Fibroblast of skin of left biceps (primary cell): ENCODE measurements around the gene TFAP2C.

Source experiments
- DNase-seq, 2 experiments: peaks; one replicate each; pipeline ENCODE4 v3.0.0-alpha.2; 2013; ENCODE audit warnings: low read depth in 2 of 2

Gene TFAP2C

DNA sequence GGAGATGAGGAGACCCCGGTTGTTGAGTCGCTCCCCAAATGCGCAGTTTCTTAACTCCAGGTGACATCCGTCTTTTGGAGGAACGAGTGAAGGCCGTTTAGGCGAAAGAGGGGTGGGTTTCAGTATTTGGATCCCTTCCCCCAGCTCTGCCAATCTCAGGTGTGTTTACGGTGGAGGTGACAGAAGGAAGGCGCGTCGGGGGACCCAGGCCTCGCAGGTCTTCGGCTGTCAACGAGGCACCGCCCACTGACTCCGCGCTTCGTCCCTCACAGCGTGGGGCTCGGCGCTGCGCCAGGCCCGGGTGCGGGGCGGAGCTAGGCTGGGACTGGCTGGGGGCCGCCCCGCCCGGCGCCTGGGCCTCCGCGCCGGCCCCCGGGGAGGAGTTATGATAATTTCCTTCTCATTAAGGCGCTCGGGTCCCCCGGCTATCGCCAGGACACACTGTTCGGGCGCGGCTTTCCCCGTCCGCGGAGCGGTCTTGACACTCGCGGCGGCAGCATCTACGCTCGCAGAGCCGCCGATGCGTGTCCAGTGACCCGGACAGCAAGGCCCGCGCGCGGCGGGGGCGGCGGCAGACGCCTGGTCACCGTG is at the start of gene TFAP2C:
TSS of gene TFAP2C (plus strand) at position 434 of the 591 bp plus-strand sequence. CDS start 239 bp downstream, outside the sequence.
- DNase-seq: peak in 1 of 2 experiments; percentile 32

DNA sequence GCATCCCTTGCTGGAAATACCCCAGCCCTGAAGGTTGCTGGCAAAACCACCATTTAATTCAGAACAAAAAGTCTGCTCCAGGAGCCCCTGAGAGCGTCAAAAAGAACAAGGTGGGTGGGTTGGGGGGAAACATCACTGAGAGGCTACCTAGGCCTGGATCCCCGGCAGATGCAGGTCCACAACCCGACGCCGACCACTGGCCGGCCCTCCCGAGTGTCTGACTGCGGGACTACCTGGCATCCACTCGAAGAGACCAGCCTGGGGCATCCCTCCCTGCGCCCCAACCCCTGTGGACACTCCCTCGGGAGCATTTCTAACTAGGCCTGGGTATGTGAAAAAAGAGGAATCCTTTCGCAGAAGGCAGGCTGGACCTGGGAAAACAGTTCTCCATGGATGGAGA is 48.9 kb upstream of the TFAP2C start:
- no peak for DNase-seq

DNA sequence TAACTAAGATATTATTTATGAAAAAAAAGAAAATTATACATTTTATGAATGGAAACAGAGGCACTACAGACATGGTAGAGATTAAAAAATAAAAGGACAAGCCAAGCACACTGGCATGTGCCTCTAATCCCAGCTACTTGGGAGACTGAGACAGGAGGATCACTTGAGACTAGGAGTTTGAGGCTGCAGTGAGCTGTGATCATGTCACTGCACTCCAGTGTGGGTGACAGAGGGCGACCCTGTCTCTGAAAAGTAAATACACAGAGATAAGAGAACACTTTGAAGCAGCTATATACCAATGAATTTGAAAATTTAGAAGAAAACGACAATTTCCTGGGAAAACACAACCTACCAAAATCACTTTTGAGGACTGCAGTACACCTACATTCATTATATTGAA is 47.4 kb upstream of the TFAP2C start:
- DNase-seq: no peak

DNA sequence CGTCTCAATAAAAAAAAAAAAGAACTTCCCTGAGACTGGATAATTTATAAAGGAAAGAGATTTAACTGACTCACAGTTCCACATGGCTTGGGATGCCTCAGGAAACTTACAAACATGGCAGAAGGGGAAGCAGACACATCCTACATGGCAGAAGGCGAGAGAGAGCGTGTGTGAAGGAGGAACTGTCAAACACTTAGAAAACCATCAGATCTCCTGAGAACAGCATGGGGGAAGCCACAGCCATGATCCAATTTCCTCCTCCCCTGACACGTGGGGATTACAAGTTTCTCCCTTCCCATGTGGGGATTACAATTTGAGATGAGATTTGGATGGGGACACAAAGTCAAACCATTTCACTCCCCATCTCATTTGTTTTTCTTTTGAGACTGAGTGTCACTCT is 46.6 kb upstream of the TFAP2C start:
- DNase-seq: no peak

DNA sequence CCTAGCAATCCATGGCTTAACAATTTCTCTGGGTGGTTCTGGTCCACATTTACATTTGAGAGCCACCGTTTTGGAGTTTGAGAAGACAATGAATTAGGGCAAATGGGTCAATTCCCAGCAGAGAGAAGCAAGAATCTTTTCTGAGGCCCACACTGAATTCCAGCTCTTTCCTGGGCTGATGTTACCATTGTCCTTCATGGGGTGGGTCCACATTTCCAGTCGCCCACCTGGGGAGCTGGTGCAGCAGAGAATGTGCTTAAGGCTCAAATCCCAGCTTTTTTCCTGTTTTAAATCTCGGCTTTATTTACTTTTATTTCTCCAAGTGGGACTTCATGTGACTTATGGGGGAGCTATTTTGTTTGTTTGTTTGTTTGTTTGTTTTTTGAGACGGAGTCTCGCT is 44.2 kb upstream of the TFAP2C start:
- DNase-seq: no peak

DNA sequence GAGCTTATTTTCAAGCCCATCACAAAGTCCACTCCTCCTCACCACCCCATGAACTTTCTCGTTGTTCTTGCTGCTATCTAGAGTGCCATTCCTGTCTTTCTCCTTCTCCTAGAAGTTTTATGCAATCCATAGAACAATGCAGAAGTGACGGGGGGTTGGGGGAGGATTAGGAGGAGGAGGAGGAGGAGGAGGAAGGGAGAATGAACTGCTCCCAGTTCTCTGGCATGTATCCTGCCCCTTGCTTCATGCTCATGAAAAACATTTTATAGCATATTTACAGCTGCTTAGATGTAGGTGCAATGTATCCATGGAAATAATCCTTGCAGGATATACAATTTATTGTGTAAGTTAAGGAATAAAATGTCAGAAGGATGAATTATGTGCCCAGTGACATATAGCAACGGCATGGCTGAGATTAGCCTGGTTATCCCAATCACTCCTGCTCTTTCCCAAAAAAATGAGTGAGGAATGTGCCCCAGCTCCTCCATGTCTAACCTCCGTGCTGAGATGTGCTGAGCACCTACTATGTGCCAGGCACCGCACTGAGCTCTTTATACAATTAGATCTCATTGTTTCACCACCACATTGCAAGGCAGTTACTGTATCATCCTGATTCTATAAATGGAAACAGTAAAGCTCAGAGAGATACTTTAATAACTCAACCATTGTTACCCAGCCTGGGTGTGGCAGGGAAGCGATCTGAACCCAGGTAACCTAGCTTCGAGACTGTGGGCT is 41.6 kb upstream of the TFAP2C start:
- no peak for DNase-seq

DNA sequence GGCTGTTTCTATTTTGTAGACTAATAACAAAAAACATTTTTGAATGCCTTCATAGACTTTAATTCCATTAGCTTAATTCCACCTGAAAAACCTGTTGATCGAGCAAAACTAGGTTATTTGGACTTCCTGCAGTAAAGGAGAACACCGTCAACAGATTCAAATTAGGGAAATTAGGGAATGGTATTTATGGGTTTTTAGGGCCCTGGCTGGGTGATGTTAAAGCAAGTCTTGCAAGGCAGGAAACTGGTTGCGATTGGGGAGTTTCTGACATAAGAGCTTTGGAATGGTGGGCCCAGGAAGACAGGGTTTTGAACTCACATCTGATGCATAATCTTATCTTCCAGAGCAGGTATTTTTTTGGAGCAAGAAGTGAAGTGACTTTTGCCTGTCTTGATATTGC is 40.1 kb upstream of the TFAP2C start:
- DNase-seq: no peak

DNA sequence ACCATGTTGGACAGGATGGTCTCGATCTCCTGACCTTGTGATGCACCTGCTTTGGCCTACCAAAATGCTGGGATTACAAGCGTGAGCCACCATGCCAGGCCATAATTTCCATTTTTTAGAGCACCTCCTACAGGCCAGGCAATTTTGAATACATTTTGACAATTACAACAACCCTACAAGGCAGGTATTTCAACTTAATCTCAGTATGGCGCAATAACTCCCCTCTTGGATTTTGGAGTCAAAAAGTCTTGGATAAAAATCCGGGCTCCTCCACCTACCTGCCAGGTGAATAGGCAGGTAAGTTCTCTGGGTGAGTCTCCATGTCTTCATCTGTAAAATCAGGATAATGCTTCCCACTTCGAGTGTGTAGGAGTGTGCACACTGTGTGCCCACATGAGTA is 39.5 kb upstream of the TFAP2C start:
- DNase-seq: no peak

DNA sequence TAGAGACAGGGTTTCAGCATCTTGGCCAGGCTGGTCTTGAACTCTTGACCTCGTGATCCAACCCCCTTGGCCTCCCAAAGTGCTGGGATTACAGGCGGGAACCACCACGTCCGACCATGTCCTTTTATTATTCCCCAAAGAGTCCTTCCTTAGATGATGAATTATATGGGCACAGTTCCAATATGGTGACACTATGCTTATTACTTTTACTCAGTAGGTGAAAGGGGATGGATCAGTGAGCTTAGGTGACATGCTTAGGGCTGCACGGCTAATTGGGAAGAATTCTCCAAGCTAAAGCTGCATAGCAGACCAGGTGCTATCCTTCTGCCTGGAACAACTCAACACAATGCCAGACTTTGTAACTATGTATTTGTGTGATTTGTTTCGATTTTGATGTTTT is 38.2 kb upstream of the TFAP2C start:
- no peak for DNase-seq

DNA sequence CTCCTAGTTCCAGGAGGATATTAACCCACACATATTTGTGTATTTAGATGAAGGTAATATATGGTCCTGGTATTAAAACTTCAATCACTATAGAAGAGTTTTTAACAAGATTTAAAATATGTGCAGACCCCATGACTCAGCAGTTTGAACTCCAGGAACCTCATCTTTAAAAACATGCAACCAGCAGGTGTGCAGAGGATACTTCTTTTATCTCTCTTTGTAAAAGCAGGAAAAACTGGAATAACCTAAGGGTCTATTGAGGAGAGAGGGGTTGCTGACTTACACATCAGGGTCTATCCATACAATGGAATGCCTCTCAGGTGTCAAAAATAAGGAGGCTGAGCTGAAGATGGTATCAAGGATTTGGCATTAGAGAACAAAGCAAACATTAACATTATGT is 36.9 kb upstream of the TFAP2C start:
- no peak for DNase-seq

DNA sequence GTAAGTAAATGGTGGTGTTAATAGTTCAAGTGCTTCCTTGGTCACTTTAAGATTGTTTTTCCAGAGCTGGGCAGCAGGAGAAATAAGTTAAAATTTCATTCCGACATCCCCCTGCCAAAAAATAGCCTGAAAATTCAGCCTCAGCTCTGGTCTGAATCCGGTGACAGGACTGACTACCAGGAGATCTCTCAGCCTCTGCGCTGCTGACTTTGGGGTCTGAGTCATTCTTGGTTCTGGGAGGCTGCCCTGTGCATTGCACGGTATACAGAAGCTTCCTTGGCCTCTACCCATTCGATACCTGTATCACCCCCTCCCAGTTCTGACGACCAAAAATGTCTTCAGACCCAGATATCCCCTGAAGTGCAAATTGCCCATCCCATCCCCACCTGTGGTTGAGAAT is 36.3 kb upstream of the TFAP2C start:
- DNase-seq: no peak

DNA sequence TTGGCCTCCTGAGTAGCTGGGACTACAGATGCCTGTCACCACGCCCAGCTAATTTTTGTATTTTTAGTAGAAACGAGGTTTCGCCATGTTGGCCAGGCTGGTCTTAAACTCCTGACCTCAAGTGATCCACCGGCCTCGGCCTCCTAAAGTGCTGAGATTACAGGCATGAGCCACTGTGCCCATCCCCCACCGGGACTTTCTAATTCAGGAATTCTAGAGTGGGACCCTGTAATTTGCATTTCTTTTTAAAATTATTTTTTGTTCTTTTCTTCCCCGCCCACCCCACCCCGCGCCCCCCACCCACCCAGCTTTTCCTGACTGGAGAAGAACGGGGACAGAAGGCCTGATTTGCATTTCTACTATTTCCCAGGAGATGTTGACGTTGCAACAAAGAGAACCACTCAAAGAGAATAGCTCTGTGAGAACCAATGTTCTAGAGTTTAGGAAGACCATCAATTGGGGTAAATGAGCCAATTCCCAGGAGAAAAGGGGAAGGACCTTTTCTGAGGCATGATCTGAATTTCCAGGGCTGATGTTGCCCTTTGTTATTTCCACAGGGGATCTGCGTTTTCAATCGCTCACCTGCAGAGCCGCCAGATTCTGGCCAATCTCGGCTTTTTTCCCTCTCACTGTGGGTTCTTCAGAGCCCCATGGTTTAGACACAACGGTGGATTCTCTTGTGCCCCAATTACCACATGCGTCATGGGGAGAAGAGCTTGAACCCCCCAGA is 33.2 kb upstream of the TFAP2C start:
- no peak for DNase-seq

DNA sequence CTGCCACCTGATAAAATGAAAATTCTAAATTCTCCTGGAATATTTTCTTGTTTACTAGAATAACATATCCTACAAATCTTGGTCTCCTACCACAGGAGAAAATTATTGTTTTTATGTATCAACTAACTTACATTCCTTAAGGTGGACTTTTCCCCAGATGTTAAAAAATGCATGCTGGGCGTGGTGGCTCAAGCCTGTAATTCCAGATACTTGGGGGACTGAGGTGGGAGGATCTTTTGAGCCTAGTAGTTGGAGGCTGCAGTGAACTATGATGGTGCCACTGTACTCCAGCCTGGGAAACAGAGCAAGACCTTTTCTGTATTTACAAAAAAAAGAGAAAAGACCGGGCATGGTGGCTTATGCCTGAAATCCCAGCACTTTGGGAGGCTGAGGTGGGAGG is 27.9 kb upstream of the TFAP2C start:
- no peak for DNase-seq

DNA sequence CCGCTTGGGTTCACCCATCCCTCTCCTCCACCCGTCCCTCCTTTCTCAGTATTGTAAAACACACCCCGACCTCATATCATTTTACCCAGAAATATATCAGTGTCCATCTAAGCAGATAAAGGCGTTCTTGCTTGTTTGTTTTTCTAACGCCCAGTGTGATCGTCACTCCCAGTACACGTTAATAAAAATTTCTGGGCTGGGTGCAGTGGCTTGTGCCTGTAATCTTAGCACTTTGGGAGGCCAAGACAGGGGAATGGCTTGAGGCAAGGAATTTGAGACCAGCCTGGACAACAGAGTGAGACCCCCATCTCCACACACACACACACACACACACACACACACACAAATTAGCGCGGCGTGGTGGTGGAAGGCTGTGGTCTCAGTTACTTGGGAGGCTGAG is 24.4 kb upstream of the TFAP2C start:
- no peak for DNase-seq

DNA sequence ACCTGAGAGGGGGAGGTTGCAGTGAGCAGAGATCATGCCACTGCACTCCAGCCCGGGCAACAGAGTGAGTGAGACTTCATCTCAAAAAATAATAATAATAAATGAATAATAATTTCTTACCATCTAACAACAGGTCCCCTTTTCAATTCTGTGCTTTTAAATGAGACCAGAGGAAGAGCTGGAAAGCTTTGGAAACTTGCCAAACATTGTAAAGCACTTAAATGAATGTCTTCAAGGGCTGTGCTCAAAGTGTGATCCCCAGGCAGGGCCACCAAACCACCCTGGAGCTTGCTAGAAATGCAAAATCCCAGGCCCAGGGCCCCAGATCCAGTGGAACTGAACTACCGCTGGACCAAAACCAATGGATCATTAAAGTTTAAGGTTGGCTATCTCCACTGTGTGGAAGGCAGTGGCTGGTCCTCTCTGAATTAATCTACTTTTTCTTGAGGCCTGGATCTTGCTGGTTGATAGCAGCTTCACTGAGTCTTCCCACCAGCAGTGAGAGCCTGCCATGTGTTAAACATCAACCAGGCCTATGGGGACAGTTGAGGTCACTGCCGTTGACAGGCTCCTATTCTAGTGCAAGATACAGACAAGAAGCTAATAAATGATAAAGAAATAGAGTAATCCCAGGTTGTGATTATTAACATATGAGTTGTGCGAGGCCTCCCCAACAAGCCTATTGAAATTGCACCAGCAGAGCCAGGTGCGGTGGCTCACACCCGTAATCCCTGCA is 23.7 kb upstream of the TFAP2C start:
- DNase-seq: no peak

DNA sequence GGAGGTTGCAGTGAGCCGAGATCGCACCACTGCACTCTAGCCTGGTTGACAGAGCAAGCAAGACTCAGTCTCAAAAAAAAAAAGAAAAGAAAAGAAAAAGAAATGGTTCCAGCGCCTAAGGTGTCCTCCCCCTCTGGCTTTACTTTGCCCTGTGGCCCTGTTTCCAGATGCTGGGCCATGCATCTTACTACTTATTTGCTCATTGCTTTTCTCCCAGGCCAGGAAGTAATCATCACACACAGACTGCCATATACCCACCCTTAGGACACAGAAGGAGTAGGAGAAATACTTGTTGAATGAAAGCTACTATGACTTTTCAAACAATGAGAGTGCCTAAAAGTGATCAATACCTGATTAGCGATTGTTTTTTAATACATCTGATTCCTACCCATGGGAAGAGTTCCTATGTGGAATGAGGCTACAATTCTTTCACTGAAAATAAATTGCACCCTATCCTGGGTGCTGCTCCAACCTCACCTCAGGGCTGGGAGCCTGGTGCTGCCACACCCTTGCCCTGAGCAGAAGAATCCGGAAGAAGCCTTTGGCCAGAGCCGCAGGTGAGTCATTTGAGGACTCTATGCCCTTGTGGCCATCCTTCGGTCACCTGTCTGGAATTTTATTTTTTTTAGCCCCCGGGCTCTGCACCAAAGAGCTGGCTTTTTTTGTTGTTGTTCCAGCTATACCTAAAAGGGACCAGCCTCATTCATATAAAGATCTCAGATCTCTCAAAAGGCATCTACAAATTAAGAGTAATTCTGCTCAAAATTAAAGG is 22.7 kb upstream of the TFAP2C start:
- DNase-seq: no peak

DNA sequence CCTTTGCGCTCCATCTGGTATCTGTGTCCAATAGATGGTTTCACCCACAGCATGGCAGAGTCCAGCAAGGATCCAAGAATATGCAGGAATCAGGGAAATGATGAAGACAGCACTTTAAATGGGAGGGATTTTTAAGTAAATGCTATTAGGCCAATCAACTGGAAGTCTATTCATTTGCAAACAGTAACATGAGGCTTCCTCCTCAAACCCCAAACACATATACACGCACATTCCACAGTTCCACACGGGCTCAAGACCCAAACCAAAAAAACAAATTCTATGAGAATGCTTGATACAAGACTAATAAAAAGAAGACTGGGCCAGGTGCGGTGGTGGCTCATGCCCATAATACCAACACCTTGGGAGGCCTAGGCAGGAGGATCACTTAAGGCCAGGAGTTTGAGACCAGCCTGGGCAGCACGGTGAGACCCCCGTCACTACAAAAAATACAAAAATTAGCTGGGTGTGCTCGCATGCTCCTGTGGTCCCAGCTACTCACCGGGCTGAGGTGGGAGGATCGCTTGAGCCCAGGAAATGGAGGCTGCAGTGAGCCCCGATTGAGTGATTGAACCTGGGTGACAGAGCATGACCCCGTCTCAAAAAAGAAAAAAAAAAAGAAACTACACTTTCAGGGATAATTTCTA is 21.9 kb upstream of the TFAP2C start:
- no peak for DNase-seq

DNA sequence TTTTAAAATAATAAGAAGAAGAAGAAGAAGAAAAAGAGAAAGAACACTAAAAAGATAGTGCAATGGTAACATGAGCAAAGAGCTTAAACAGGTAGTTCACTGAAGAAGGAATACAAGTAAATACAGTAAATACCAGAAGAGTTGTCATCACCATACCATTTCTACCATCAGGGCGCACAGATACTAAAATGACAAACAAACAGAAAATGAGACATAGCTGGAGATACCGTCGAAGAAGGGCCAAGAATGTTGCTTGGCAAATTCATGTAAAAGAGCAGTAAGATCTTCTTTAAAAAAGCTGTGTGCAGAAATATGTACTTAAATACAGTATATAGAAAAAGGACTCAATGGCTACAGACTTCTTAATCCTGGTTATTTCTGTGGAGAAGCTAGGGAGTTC is 20.7 kb upstream of the TFAP2C start:
- no peak for DNase-seq

DNA sequence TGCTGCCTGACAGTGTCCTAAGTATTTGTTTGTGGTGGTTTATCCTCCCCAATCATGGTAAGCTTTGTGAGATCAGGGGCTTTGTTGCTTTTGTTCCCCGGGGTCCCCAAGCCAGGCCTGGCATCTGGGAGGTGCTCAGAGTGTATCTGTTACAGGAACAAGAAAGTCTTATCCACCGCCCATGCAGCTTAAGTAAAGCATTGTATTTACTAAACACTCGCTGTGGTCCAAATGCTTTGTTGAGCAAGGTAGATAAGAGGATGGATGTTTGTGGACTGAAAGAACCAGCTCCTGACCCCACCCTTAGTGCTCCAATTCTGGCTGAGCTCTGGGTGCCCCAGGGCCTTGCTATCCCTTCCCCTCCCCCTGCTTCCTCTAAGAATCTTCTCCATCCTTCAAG is 19.8 kb upstream of the TFAP2C start:
- no peak for DNase-seq

DNA sequence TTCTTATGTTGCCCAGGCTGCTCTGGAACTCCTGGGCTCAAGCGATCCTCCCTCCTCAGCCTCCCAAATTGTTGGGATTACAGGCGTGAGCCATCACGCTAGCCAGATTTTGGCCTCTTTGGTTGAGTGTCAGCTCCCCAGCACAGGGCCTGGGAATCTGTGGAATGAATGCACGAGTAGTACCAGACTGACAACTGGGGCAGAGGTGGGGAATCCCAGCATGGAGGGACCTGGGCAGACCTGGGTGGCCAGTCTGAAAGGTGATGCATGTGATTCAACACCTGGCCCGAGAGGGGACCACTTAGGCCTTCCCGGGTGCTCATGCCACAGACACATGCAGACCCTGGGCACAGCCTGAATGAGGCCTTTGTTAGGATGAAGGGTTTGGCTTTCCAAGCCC is 19.0 kb upstream of the TFAP2C start:
- DNase-seq: no peak

DNA sequence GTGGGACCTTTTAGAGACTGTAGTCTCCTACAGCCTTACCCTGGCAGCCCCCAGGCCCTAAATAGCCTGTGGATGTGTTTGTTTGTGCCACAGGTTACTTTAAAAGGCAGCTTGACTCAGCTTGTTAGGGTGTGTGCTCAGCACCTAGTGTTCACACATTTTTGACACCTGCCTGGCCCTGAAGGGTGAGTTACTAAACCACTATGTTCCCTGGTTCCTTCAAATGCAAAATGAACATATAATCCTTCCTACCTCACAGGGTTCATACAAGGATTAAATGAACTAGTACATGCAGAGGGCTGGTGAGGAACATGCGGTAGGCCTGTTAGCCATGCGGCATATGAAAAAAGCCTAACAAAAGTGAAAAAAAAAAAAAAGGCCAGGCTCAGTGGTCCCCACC is 14.9 kb upstream of the TFAP2C start:
- no peak for DNase-seq
